Right renal cortex interstitium (tissue), 3 donors: Measurements from ENCODE around the gene MRPS18C. TPM values are rescaled to one million over a fixed set of nuclear protein-coding genes. Genes with fewer than 3 reads are reported as not detected.
A peak's percentile ranks its signal among the peaks of the same experiment; 100 is the strongest.

Source experiments
- DNase-seq, 3 donors: peaks; one replicate each; pipeline ENCODE4 v3.0.0-alpha.2; 2013; ENCODE audit warnings: low read depth in 3 of 3, low spot score in 2 of 3
- polyA plus RNA-seq, 3 donors: library from polyadenylated mRNA; unstranded; fragments of 120-200 nt; gene quantifications; one replicate each; pipeline ENCODE4 v1.2.1, GENCODE V29; 2013; ENCODE audit not compliant: insufficient read length in 3 of 3

The MRPS18C gene
- 10 to 100 TPM; 75.4 to 78.9 (median 76.2) TPM for polyA plus RNA-seq

DNA sequence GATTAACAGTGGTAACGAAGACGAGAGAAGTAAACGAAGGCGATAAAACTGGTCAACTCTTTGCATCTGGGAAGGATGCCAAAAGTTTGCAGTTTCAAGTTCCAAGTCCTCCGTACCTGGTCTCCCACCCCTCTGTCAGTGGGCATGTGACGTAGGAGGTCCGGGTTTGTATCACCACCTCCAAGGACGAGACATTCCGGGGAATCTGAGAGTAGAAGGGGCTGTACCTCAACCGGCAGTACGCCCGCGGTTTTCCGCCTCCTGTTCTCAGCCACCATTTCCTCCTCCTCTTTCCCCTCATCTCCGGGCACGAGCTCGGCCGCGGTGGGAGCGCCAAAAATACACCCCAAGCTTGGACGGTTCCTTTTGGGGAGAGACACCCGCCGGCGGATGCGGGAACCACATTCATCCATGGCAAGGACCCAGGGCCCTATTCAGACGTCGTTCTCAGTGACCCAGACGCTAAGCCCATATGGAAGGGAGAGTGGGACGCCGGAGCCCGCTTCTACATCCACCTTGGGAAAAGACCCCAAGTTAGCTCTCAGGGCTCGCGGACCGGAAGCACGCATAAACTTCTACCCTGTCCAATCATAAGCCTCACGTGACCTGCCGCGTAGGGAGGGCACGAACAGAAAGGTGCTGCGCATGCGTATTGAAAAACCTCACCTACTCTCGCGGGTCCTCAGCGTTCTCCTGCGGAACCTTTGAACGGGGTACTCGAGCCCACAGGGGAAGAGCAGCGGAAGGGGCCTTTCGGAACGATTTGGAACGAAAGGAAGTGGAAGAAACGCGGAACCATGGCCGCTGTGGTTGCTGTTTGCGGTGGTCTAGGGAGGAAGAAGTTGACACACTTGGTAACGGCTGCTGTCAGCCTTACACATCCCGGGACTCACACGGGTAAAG, at the start of gene MRPS18C, which contains the start of gene HELQ:
Gene MRPS18C (plus strand): TSS at position 778 of the 903 bp plus-strand sequence. CDS start 20 bp downstream, at position 798.
Gene HELQ (minus strand): TSS at position 543 of the 903 bp plus-strand sequence. CDS start 130 bp downstream, at position 413.
- DNase-seq: peak; percentile 97 to 98 (median 98)

DNA sequence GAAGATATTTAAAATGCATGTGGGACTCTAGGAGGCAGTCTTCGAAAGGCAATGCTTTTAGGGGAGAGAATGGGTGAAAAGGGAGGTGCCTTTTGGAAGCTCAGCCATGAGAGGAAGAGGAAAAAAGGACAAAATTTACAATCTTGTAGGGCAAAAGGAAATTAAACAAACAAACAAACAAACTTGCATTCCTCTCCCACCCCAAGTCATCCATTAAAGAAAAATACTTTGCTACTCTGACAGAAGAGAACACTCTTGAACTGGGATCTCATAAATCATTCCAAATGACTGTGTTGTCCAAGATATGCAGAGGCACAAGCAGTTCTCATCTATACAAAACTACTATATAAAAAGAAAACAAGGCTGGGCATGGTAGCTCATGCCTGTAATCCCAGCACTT, 47.0 kb upstream of the MRPS18C start:
- peak; percentile 54 to 65 (median 56) for DNase-seq

DNA sequence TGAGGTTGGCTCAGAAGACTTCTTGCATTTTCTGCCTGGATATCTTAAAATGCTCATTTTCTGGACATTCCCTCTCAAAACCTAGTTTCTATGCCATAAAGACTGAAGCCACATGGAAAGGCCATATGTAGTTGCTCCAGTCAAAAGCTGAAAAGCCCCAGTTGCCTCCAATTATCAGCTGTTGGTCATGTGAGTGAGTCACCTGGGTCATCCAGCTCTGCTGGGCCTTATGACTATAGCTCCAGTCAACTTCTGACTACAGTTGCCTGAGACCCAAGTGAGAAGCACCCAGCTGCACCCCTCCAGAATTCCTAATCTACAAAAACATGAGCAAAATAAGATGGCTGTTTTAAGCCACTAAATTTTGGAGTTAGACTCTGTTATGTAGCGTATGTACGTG, 42.2 kb upstream of the MRPS18C start:
- DNase-seq: no peak

DNA sequence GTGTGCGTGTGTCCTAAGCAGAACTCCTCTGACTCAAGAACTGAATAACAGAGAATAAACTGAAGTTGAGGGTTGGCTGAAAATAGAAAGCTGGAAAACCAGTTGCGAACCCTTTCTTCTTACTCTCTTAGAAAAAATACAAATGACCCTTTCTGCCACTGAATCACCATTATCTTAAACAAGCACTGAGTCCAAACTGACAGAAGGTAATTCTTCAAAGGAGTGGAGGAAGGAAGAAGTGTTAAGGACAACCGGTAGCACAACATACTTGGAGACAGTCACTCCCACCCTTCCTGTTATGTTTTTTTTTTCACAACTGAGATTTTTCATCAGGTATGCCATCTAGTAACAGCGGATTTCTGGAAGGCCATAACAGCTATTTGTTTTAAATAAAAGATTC, 38.3 kb upstream of the MRPS18C start:
- no peak for DNase-seq

DNA sequence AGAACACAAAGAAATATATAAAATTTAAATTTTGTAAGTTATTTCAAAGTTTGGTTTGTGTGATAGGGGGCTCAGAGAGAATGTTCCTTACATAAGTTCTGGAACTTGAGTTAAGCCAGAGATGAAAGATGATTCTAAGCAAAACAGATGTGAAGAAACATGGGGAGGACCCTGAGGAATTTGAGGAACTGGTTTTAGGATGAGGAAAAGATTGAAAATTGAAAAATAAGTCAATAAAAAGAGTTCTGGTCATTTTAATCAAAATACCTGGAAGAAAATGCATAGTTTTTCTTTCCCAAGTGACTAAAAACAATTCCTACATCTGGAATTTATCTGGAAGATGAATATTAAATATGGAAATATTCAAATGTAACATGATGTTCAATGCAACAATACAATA, 37.6 kb upstream of the MRPS18C start:
- DNase-seq: no peak

DNA sequence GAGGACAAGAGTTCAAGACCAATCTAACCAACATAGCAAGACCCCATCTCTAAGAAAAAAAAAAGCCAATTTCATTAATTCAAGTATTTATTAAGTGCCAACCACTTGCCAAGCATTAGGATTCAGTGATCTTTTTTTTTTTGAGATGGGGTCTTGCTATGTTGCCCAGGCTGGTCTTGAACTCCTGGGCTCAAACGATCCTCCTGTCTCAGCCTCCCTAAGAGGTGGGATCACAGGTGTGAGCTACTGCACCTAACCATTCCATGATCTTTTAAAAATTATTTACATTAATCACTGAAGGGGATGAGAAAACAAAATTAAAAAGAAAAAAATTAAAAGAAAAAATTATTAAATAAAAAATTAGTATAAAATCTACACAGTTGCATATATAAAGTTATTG, 24.7 kb upstream of the MRPS18C start:
- no peak for DNase-seq

DNA sequence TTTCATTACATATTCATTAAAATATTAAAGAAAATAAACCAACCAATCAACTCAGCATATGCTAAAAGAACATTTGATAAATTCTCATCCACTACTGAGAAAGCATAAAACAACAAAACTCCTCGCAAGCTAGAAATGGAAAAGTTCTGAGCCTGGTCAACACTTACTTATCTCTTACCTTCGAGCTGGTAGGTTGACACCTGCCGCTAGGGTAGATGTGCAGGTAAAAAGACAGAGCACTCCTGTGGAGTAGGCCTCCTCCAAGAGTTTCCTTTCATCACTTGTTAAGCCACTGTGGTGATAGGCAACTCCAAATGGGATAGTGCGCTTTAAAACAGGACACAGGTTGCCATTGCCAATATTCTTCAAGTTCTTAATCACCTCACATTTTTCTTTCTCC, 19.2 kb upstream of the MRPS18C start:
- no peak for DNase-seq

DNA sequence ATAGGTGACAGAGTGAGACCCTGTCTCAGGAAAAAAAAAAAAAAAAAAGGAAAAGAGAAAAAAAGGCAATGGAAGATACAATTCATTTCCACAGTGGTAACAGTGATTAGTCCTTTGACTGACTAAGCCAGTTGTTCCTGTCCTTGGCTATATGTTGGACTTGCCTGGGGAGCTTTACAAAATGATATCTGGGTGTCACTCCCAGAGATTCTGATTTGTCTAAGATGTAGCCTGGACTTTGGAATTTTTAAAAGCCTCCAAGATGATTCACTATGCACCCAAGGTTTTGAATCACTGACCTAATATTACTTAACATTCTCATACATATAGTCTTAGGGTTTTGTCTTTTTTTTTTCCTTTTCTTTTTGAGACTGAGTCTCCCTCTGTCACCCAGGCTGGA, 17.1 kb upstream of the MRPS18C start:
- DNase-seq: no peak

DNA sequence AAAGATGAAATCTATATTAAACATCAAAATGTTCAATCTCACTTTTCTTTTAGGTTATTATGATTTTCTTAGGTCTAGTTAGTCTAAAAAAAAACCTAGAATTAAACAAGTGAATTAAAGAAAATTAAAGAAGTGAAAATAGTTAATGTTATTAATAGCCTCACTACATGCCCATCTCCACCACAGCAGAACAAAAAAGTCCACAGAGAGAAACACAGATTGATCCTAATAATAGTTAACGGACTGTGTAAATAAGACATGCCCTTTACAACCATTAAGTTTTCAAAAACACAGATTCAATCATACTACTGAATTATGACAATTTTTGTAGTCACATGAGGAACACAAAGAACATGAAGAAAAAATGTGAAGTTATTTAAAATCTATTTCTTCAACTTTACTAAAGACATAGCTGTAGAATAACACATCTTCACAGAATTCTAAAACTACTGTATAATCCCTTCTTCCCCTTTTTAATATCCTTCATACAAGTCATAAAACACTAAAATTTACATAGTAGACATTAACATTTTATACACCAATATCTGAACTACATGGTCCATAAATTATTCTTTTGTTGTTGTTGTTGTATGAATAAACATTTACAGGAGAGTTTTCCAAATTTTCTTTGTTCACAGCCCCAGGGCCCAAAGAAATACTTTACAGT, 15.6 kb upstream of the MRPS18C start:
- DNase-seq: no peak

DNA sequence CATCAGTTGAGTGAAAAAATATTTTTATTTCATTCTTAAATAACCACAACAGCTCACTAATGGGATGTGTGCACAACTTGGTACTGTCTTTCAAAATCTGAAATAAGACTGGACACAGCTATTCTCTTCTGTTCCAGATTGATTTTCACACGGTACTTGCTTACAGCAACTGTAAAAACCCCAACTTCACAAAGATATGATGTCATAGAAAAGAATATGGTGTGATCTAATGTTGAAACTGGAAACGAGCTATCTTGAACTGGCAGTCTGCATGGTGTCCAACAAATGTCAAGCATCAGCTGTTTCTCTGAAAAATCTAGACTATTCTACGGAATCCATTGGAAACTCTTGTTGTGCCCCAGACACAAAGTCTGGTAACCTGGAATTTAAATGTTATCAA, 15.0 kb upstream of the MRPS18C start:
- no peak for DNase-seq

DNA sequence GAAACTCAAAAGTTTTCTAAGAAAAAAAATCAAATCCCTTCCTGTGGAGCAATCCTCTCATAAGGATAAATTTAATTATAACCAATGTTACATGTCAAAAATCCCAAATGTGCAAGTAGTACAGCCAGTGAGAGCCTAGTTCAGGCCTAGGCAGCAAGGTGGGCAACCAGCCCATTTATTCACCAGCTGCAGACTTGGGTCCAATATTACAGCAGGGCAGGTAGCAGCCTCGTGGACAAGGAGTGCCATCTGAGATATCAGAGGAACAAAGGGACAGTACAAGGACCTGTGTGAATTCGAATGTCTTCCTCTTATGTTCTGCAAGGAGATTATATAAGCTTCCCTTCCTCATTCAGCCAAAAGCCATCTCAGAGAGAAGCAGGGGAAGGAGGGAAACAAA, 6.8 kb upstream of the MRPS18C start:
- no peak for DNase-seq

DNA sequence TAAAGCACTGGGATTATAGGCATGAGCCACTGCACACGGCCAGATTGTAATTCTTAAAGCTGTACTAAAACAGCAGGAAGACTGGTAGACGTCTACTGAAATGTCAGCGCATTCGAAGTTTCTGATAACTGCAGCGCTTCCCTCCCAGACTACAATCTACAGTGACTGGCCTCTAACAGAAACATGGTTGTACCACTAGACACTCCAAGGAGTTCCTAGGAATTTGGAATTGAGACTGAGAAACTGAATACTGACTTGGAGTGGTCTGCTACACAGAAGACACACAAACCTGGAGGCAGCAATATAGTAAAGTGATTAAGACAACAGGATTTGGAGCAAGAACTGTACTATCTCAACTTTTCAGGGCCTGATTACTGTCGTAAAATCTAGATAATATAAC, 1.2 kb upstream of the MRPS18C start:
- DNase-seq: peak in 1 of 3 donors; percentile 2

DNA sequence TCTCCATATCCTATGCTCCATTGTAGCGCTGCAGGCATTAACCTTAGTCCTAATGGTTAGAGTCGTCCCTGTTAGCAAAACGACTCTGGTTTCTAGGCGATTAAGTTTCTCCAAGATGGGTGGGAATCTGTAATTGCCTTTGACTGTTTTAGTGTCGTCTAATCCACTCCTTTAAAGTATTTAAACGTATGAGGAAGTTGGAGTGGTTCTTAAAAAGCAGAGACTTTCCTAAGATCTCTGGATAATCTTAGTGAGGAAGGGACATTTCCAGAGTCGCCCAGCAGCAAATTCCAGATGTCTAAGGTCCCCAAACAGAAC, 285 bp downstream of the MRPS18C start:
- no peak for DNase-seq

DNA sequence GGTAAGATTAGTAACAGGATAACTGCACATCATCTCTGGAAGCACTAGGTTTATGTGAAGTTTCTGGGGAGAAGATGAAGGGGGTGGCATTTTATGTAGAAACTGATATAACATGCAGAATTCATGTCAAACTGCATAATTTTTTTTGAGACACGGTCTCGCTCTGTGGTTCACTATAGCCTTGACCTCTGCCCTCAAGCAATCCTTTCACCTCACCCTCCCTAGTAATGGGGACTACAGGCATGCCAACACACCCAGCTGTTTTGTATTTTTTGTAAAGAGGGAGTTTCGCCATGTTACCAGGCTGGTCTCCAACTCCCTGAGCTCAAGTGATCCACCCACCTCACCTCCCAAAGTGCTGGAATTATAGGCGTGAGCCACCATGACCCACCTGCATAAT, 17.6 kb downstream of the MRPS18C start:
- no peak for DNase-seq

DNA sequence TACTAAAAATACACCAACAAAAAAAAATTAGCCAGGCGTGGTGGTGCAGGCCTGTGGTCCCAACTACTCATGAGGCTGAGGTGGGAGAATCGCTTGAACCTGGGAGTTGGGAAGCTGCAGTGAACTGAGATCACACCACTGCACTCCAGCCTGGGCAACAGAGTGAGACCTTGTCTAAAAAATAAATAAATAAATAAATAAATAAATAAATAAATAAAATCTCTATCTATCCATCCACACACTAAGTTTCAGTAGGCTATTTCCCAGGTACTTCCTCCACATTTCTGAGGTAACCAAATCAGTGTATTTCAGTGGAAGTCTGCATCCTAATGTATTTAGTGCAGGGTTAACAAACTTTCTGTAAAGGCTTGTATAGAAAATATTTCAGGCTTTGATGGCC, 18.1 kb downstream of the MRPS18C start:
- DNase-seq: no peak

DNA sequence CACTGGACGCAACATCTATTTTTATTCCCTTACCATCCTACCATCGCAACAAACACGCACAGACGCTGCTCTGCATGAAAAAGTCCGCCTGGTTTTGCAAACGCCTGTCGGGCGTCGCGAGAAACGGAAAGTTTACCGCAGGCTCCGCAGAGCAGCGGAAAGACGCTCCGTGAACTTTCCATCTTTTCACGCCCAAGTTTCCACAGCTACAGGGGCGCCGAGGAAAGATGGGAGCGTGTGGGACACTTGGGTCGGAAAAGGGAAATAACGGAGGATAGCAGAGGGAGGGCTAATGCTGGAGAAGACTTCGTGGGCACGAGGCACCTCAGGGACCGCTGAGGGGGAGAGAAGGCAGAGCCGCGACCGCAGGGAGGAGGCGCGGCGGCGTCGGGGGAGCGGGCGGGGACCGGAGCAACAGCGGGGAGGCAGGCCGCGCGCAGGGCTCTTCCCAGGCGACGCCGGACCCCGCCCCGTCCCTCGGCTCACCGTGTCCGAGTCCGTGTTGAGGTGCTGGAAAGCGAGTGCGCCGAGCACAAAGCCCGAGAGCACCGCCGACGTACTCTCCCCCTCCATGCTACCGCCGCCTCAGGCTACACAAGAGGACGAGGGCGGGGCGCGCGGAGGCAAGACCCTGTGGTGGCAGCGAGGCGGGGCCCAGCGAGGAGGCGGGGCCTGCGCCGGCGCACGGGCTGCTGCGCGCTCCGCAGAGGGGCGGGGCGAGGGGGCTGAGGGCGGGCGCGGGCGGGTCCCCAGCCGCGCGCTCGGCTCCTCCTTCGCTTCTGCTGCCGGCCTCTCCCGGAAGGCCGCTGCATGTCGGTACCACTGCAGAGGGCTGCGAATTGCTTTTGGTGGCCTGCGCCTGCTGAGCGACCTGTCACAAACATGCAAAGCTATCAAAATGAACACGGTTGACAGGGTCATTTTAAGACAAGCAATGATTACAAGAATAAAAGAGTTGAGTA, 28.9 kb downstream of the MRPS18C start, which contains the start of gene ABRAXAS1:
Gene ABRAXAS1 (minus strand): TSS at position 601 of the 962 bp plus-strand sequence. CDS start 28 bp downstream, at position 573.
- peak; percentile 60 to 89 (median 83) for DNase-seq

DNA sequence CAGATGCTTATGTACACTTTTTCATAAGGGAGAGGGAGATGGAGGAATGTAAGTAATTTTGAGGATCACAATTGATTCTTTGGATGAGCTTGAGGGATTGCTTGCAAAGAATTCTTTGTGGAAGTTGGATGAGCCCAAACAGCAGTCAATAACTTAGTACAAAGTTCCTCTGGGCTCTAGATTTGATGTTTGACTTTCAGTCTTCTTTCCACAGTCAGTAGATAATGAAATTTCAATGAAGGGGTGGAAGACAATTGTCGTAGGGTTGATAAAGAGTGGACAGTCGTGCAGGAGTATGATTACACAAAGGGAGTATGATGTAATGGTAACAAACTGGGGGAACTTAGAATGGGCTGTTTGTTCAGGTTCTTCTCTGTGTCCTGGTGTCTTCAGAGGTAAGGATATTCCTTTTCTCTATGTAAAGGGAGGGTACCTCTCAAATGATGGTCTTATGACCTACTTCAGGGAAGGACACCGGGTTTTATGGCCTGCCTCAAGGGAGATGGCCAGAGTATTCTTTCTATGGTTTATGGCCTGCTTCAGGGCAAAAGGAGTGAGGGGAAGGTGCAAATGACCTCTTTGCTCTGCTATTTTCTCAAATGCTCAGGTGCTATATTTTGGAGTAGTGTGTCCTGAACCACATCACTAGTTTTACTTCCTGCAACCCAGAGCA, 30.7 kb downstream of the MRPS18C start:
- DNase-seq: no peak

DNA sequence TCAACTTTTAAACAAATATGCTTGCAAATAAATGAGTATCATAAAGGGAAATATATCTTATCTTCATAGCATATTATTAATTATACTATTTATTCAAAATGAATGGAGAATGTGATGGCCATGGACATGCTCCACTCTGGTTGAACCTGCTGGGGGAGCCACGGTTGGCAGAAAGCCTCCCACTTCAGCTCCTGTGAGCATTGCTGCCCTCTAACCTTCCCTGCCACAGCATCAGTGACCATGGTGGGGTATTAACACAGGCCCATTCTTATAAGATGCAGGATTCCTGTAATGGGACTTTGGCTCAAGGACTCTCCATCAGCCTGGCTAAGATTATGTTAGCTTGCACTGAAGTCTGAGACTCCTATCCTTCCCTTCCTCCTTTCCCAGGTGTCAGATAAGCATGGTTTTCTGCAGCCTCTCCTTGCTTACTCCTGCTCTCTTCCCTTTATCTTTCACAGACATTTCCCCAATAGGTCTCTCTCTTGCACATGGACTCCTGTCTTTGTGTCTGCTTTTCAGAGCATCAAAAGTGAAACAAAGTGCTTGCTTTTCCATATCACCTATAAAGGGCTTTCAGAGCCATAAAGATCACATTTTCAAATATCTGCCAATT, 34.0 kb downstream of the MRPS18C start:
- DNase-seq: no peak

DNA sequence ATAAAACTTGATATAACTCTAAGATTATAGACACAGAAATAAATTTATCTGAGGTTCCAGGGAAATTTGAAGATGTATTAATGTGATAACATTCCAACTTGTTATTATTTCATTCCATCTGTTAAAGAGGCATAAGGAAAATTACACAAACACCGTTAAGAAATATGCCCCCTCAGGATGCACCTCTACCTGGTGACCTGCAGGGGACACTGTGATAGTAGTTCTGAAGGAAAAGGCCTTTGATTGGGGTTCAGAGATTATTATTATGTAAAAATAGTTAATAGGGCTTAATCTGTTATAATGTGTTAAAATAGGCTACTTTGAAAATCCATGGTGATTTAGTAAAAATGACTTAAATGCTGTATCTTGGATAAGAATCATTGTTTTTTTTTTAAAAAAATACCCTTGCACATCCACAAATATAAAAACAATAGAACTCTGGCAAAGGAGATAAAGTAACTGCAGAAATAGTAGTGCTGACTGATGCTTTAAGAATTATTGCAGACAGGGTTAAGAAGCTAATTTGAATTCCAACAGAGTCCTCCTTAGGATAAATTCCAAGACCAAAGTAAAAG, 35.1 kb downstream of the MRPS18C start:
- DNase-seq: no peak
